ENCODE measurements around the gene RPUSD2.

GRCh38 chr15:40595773-40596172, 26.7 kb downstream of the RPUSD2 start:
- TF ChIP-seq, protein P1, sequence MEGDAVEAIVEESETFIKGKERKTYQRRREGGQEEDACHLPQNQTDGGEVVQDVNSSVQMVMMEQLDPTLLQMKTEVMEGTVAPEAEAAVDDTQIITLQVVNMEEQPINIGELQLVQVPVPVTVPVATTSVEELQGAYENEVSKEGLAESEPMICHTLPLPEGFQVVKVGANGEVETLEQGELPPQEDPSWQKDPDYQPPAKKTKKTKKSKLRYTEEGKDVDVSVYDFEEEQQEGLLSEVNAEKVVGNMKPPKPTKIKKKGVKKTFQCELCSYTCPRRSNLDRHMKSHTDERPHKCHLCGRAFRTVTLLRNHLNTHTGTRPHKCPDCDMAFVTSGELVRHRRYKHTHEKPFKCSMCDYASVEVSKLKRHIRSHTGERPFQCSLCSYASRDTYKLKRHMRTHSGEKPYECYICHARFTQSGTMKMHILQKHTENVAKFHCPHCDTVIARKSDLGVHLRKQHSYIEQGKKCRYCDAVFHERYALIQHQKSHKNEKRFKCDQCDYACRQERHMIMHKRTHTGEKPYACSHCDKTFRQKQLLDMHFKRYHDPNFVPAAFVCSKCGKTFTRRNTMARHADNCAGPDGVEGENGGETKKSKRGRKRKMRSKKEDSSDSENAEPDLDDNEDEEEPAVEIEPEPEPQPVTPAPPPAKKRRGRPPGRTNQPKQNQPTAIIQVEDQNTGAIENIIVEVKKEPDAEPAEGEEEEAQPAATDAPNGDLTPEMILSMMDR (conservative IDR thresholded peaks at IDR 0.05; ENCODE audit: low read depth in 2 of 2), result no peak
- TF ChIP-seq EZH2 (IDR thresholded peaks at IDR 0.05; ENCODE audit: low read depth, unreplicated experiment) (no peak), REST (IDR thresholded peaks at IDR 0.05; ENCODE audit: unreplicated experiment) (no peak), CREB1 (CRISPR knock-in tag; IDR thresholded peaks at IDR 0.05; ENCODE audit: low read depth) (no peak), EZH2phosphoT487 (IDR thresholded peaks at IDR 0.05; ENCODE audit: unreplicated experiment) (no peak), POLR2AphosphoS5 (IDR thresholded peaks at IDR 0.05; ENCODE audit: low read depth) (no peak), ZNF114 (CRISPR knock-in tag; IDR thresholded peaks at IDR 0.05) (no peak), JUNB (IDR thresholded peaks at IDR 0.05; ENCODE audit: unreplicated experiment) (no peak), ETS1 (IDR thresholded peaks at IDR 0.05) (no peak)
